SK-N-SH (cell line): ENCODE results near the gene MT2A. TPM values are rescaled to one million over a fixed set of nuclear protein-coding genes. Genes with fewer than 3 reads are reported as not detected.

Experiments
- CTCF ChIA-PET: fragments of 300-600, 350-600 bp; formaldehyde crosslinking; extraction: SDS; loops from one replicate; lab custom pipeline; 2021; lab: Yijun Ruan, JAX
- POLR2A ChIA-PET: fragments of 350-600 bp; sonication (Branson Sonifier 250); formaldehyde crosslinking; extraction: SDS; loops from one replicate; lab custom pipeline; 2020; ENCODE audit warnings: antibody characterized with exemption, inconsistent platforms; lab: Yijun Ruan, JAX
- DNase-seq: peaks from one replicate; pipeline ENCODE4 v3.0.0; 2012
- H2AFZ ChIP-seq: fragments of 200-600 bp; sonication (generic); 2 replicates; pipeline ENCODE4 v1.8.1; 2016; ENCODE audit warnings: antibody characterized with exemption, mild to moderate bottlenecking, low read depth
- H3F3A ChIP-seq: fragments of 200-600 bp; sonication (generic); replicated peaks from 2 replicates; pipeline ENCODE3; 2016; ENCODE audit warnings: antibody characterized with exemption, mild to moderate bottlenecking; ENCODE audit not compliant: insufficient read depth
- H3K27ac ChIP-seq, 2 experiments: fragments of 200-500 bp in 1 of 2; fragments of 200-600 bp in 1 of 2; sonication (Bioruptor generic) in 1 of 2; sonication (generic), shearing (Covaris generic) in 1 of 2; 2 replicates each; pipeline versions ENCODE4 v1.5.1 to v1.6.1; 2014 to 2016; ENCODE audit warnings: low read depth in 2 of 2, inconsistent platforms in 1 of 2, low read length in 1 of 2, mild to moderate bottlenecking in 1 of 2, mixed read lengths in 1 of 2
- H3K27me3 ChIP-seq: fragments of 200-600 bp; sonication (generic), shearing (Covaris generic); 2 replicates; pipeline ENCODE4 v1.6.1; 2016; ENCODE audit warnings: mixed run types; ENCODE audit not compliant: insufficient read depth
- H3K36me3 ChIP-seq, 2 experiments: fragments of 200-500 bp in 1 of 2; fragments of 200-600 bp in 1 of 2; sonication (Bioruptor generic) in 1 of 2; sonication (generic) in 1 of 2; replicated peaks in 1 of 2; 2 replicates each; pipeline versions ENCODE3 to v1.5.1; 2014 to 2016; ENCODE audit warnings: low read length in 1 of 2, mild to moderate bottlenecking in 1 of 2; ENCODE audit not compliant: insufficient read depth in 2 of 2, control insufficient read depth in 1 of 2
- H3K4me1 ChIP-seq, 2 experiments: fragments of 200-500 bp in 1 of 2; fragments of 200-600 bp in 1 of 2; sonication (Bioruptor generic) in 1 of 2; sonication (generic), shearing (Covaris generic) in 1 of 2; 2 replicates each; pipeline versions ENCODE4 v1.5.1 to v1.6.1; 2014 to 2016; ENCODE audit warnings: low read depth in 1 of 2, low read length in 1 of 2, mixed run types in 1 of 2; ENCODE audit not compliant: insufficient read depth in 2 of 2, control insufficient read depth in 1 of 2
- H3K4me2 ChIP-seq: fragments of 200-600 bp; sonication (generic), shearing (Covaris generic); 2 replicates; pipeline ENCODE4 v1.6.1; 2017; ENCODE audit warnings: mixed run types
- H3K4me3 ChIP-seq, 2 experiments: fragments of 200-500 bp in 1 of 2; fragments of 200-600 bp in 1 of 2; sonication (Bioruptor generic) in 1 of 2; sonication (generic), shearing (Covaris generic) in 1 of 2; 2 replicates each; pipeline versions ENCODE4 v1.5.1 to v1.8.1; 2014 to 2016; ENCODE audit warnings: low read depth in 2 of 2, inconsistent platforms in 1 of 2, low read length in 1 of 2, mild to moderate bottlenecking in 1 of 2, mixed read lengths in 1 of 2, moderate library complexity in 1 of 2
- H3K79me2 ChIP-seq: fragments of 200-600 bp; sonication (generic); 2 replicates; pipeline ENCODE4 v1.8.1; 2017; ENCODE audit warnings: mild to moderate bottlenecking; ENCODE audit not compliant: insufficient read depth
- H3K9ac ChIP-seq: fragments of 200-600 bp; sonication (generic); 2 replicates; pipeline ENCODE4 v1.6.1; 2017; ENCODE audit warnings: mixed run types
- H3K9me2 ChIP-seq: fragments of 200-600 bp; sonication (generic); 2 replicates; pipeline ENCODE4 v1.6.1; 2017; ENCODE audit warnings: mixed run types
- H3K9me3 ChIP-seq: fragments of 200-600 bp; sonication (generic); 2 replicates; pipeline ENCODE4 v1.6.1; 2017; ENCODE audit warnings: mixed run types, mild to moderate bottlenecking, moderate library complexity
- H4K20me1 ChIP-seq: fragments of 200-600 bp; sonication (generic); 2 replicates; pipeline ENCODE4 v1.6.1; 2017; ENCODE audit warnings: mild to moderate bottlenecking, mixed run types; ENCODE audit not compliant: insufficient read depth
- CHD2 ChIP-seq: fragments of 150-350 bp; IDR thresholded peaks from 2 replicates; pipeline ENCODE4 v1.6.1; 2018; ENCODE audit warnings: low read length; ENCODE audit not compliant: partially characterized antibody
- ELF1 ChIP-seq: IDR thresholded peaks from 2 replicates; pipeline ENCODE4 v1.4.0; 2012
- EP300 ChIP-seq, 2 experiments: IDR thresholded peaks; 2 replicates each; pipeline versions ENCODE4 v1.4.0 to v1.6.1; 2012; ENCODE audit warnings: borderline replicate concordance in 1 of 2, low read depth in 1 of 2, low read length in 1 of 2
- FOXM1 ChIP-seq: IDR thresholded peaks from 2 replicates; pipeline ENCODE4 v1.4.0; 2012; ENCODE audit warnings: low read depth, mild to moderate bottlenecking
- GABPA ChIP-seq: IDR thresholded peaks from 2 replicates; pipeline ENCODE4 v1.4.0; 2012; ENCODE audit warnings: low read depth, mild to moderate bottlenecking
- GATA2 ChIP-seq: sonication (generic); formaldehyde crosslinking; IDR thresholded peaks from 2 replicates; pipeline ENCODE4 v1.5.0; 2020; ENCODE audit warnings: mild to moderate bottlenecking, missing genetic modification reagents
- NRF1 ChIP-seq: IDR thresholded peaks from 2 replicates; pipeline ENCODE4 v1.6.1; 2012; ENCODE audit warnings: low read depth, mild to moderate bottlenecking, low read length
- POLR2AphosphoS5 ChIP-seq: IDR thresholded peaks from 2 replicates; pipeline ENCODE4 v1.6.1; 2012; ENCODE audit warnings: low read depth, low read length
- RAD21 ChIP-seq: IDR thresholded peaks from 2 replicates; pipeline ENCODE4 v1.6.1; 2012; ENCODE audit warnings: mild to moderate bottlenecking, low read length
- TEAD4 ChIP-seq: IDR thresholded peaks from 2 replicates; pipeline ENCODE4 v1.4.0; 2012; ENCODE audit warnings: mild to moderate bottlenecking, borderline replicate concordance; ENCODE audit not compliant: insufficient read depth
- USF2 ChIP-seq: fragments of 150-350 bp; IDR thresholded peaks from 2 replicates; pipeline ENCODE4 v1.6.1; 2017; ENCODE audit warnings: antibody characterized with exemption, low read length, low read depth, borderline replicate concordance
- YY1 ChIP-seq: IDR thresholded peaks from 2 replicates; pipeline ENCODE4 v1.4.0; 2012; ENCODE audit warnings: low read depth, mild to moderate bottlenecking
- WGBS: methylation state at CpG from one replicate; pipeline ENCODE4 v1.1.6; 2017; ENCODE audit warnings: low lambda C conversion rate; 5-methylcytosine and 5-hydroxymethylcytosine counted together
- polyA plus RNA-seq, 3 experiments: library from polyadenylated mRNA; depleted of rRNA; stranded (reverse); fragments of >200 nt; gene quantifications; 2 replicates each; pipeline ENCODE4 v1.2.3, GENCODE V29; 2012
- TF ChIP-seq, protein P1 (sequence below): IDR thresholded peaks from 2 replicates; pipeline ENCODE4 v1.4.0; 2012; ENCODE audit warnings: low read depth, borderline replicate concordance
- TF ChIP-seq, protein P2 (sequence below): fragments of 200-600 bp; sonication (generic); IDR thresholded peaks from 2 replicates; pipeline ENCODE4 v1.6.1; 2017; ENCODE audit warnings: antibody characterized with exemption, mild to moderate bottlenecking, moderate library complexity

MT2A gene
- polyA plus RNA-seq, 1 of the 3 experiments (the other 2 are of a cell fraction) = 133 TPM

DNA sequence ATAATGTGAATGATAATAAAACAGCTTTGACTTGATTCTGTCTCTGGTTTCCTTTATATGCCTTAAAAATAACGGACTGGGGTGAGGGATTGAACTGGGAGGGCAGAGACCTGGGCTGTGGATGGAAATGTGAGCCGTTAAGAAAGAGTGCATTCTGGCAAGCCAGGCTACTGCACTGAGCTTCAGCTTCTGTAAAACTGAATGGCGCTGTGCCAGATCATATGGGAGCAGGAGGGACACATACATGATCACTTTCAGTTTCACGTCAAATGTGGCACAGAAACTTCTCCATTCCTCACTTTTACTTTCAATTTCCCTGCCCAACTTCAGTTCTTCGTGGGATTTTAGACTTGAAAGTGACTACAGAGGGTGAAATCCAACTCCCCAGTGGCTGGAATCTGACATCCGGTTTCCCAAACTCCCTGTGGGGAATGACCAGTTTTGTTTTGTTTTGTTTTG lies 1.1 kb downstream of the MT2A start:
- Histone ChIP-seq H3K9me2 (no peaks in the 10 kb centered on the region), H3K36me3 (no peaks in the 10 kb centered on the region), H3F3A (peaks cover 71% of the 10 kb centered on the region), H3K9me3 (no peaks in the 10 kb centered on the region), H3K27me3 (no peaks in the 10 kb centered on the region), H2AFZ (peak overlapping the region; percentile 12; the same call in 1 of the 2 replicates), H4K20me1 (no peaks in the 10 kb centered on the region; the same call in 1 of the 2 replicates), H3K4me3 (peak overlapping the region; percentile 72 to 94), H3K27ac (peak overlapping the region; percentile 77 to 96), H3K4me2 (peak overlapping the region; percentile 88), H3K79me2 (peaks cover 30% of the 10 kb centered on the region), H3K4me1 (peaks cover 44 to 46% of the 10 kb centered on the region in 2 experiments; a peak in 3 of 4 replicates), H3K9ac (peak overlapping the region; percentile 90)
- WGBS = 6% methylated on average over 6 of the region's 6 CpGs
- CTCF ChIA-PET = interaction anchor here (1.5 to 1.8 kb wide), 3 partner anchors 9 to 180 kb away, joined by 6 to 8 read pairs (median 7); no protein-coding TSS in a partner anchor
- peak; percentile 69 for DNase-seq
- 0 out of 2 replicates have a peak, but pooled peaks have one; percentile 1 for TF ChIP-seq TEAD4
- TF ChIP-seq YY1 = no peak
- no peak; the same call in 1 of the 2 replicates for TF ChIP-seq POLR2AphosphoS5
- no peak for TF ChIP-seq GATA2
- TF ChIP-seq, protein P1, sequence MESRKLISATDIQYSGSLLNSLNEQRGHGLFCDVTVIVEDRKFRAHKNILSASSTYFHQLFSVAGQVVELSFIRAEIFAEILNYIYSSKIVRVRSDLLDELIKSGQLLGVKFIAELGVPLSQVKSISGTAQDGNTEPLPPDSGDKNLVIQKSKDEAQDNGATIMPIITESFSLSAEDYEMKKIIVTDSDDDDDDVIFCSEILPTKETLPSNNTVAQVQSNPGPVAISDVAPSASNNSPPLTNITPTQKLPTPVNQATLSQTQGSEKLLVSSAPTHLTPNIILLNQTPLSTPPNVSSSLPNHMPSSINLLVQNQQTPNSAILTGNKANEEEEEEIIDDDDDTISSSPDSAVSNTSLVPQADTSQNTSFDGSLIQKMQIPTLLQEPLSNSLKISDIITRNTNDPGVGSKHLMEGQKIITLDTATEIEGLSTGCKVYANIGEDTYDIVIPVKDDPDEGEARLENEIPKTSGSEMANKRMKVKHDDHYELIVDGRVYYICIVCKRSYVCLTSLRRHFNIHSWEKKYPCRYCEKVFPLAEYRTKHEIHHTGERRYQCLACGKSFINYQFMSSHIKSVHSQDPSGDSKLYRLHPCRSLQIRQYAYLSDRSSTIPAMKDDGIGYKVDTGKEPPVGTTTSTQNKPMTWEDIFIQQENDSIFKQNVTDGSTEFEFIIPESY = no peak
- TF ChIP-seq, protein P2, sequence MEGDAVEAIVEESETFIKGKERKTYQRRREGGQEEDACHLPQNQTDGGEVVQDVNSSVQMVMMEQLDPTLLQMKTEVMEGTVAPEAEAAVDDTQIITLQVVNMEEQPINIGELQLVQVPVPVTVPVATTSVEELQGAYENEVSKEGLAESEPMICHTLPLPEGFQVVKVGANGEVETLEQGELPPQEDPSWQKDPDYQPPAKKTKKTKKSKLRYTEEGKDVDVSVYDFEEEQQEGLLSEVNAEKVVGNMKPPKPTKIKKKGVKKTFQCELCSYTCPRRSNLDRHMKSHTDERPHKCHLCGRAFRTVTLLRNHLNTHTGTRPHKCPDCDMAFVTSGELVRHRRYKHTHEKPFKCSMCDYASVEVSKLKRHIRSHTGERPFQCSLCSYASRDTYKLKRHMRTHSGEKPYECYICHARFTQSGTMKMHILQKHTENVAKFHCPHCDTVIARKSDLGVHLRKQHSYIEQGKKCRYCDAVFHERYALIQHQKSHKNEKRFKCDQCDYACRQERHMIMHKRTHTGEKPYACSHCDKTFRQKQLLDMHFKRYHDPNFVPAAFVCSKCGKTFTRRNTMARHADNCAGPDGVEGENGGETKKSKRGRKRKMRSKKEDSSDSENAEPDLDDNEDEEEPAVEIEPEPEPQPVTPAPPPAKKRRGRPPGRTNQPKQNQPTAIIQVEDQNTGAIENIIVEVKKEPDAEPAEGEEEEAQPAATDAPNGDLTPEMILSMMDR = peak; percentile 33
- TF ChIP-seq GABPA = no peak
- no peak for TF ChIP-seq USF2
- no peak for TF ChIP-seq RAD21
- no peak for TF ChIP-seq FOXM1
- no peak for TF ChIP-seq EP300 (IDR thresholded peaks at IDR 0.05; ENCODE audit: borderline replicate concordance in 1 of 2, low read depth in 1 of 2, low read length in 1 of 2)
- no peak for TF ChIP-seq CHD2
- no peak for TF ChIP-seq NRF1
- no peak for TF ChIP-seq ELF1
- POLR2A ChIA-PET = interaction anchor here (0.7 kb wide), 1 partner anchor 21 kb away, joined by 3 read pairs; no protein-coding TSS in a partner anchor
